Heart left ventricle (tissue), 16 donors: Measurements from ENCODE around the gene SIAH3. TPM values are rescaled to one million over a fixed set of nuclear protein-coding genes. Genes with fewer than 3 reads are reported as not detected.
"Not testable (repeated sequence)": the region's sequence is repeated elsewhere in the genome, so short reads cannot be mapped to it uniquely, and the experiment has no call there.

Experiments
- ATAC-seq, 4 donors: fragments of 200-7000 bp; cut with Tn5 transposase; one replicate each; pipeline ENCODE4 v1.9.1; 2020 to 2022; ENCODE audit warnings: moderate library complexity in 4 of 4, mild to moderate bottlenecking in 3 of 4, moderate number of reproducible peaks in 1 of 4
- DNase-seq, 5 donors: peaks; one replicate each; pipeline ENCODE4 v3.0.0-alpha.2; 2020
- H3K27ac ChIP-seq, 12 donors: fragments of 200-600 bp; sonication (generic) in 4 of 12; one replicate each; pipeline versions ENCODE4 v1.5.0 to v1.8.0; 2016 to 2022; ENCODE audit warnings: mild to moderate bottlenecking in 2 of 12
- H3K27me3 ChIP-seq, 9 donors: fragments of 200-600 bp; sonication (generic) in 2 of 9; one replicate each; pipeline versions ENCODE4 v1.5.1 to v1.8.0; 2016 to 2022; ENCODE audit warnings: mild to moderate bottlenecking in 3 of 9
- H3K36me3 ChIP-seq, 9 donors: fragments of 200-600 bp; sonication (generic) in 2 of 9; one replicate each; pipeline versions ENCODE4 v1.5.0 to v1.8.0; 2018 to 2022; ENCODE audit warnings: mild to moderate bottlenecking in 2 of 9
- H3K4me1 ChIP-seq, 12 donors: fragments of 200-600 bp; sonication (generic) in 4 of 12; one replicate each; pipeline versions ENCODE4 v1.5.0 to v1.8.0; 2016 to 2022; ENCODE audit warnings: mild to moderate bottlenecking in 3 of 12
- H3K4me3 ChIP-seq, 12 donors: fragments of 200-600 bp; sonication (generic) in 4 of 12; one replicate each; pipeline versions ENCODE4 v1.5.0 to v1.8.0; 2017 to 2022; ENCODE audit warnings: mild to moderate bottlenecking in 9 of 12, moderate library complexity in 4 of 12
- H3K9me3 ChIP-seq, 12 donors: fragments of 200-600 bp; sonication (generic) in 4 of 12; one replicate each; pipeline versions ENCODE4 v1.5.0 to v1.8.0; 2016 to 2022; ENCODE audit warnings: mild to moderate bottlenecking in 1 of 12
- CTCF ChIP-seq, 12 donors: fragments of 200-600 bp; sonication (generic) in 4 of 12; IDR thresholded peaks; one replicate each; pipeline versions ENCODE4 v1.5.0 to v1.8.0; 2018 to 2022; ENCODE audit warnings: antibody characterized with exemption in 12 of 12, mild to moderate bottlenecking in 5 of 12
- POLR2A ChIP-seq, 2 donors: fragments of 450-650 bp; IDR thresholded peaks; one replicate each; pipeline ENCODE4 v1.6.1; 2017; ENCODE audit warnings: antibody characterized with exemption in 2 of 2, mild to moderate bottlenecking in 2 of 2, moderate library complexity in 2 of 2
- WGBS, 4 donors: extraction: QIAGEN DNeasy Blood & Tissue Kit in 2 of 4; methylation state at CpG; one replicate each; pipeline versions ENCODE4 v1.1.5 to v1.1.7; 2013 to 2018; 5-methylcytosine and 5-hydroxymethylcytosine counted together
- intact Hi-C, 10 donors: fragments of 100-400 bp; cut with DNase I; formaldehyde crosslinking; loops; one replicate each; pipeline versions ENCODE4 v1.11.1 to v1.14.2; 2022
- polyA plus RNA-seq, 2 donors: library from polyadenylated mRNA; stranded (reverse); fragments of 200-250 nt; gene quantifications; one replicate each; pipeline ENCODE4 v1.2.3, GENCODE V29; 2013
- total RNA-seq, 9 donors: library from RNA; depleted of rRNA in 2 of 9; stranded (reverse); fragments of >200 nt in 2 of 9; fragmentation: NEBNext Ultra II Directional in 3 of 9; extraction: Animal tissue kit (Norgen Biotek cat#: 25700) in 3 of 9; gene quantifications; one replicate each; pipeline versions ENCODE4 v1.1.0 to v1.2.4, GENCODE V29; 2016 to 2023
- donor health status: ischemic (EF 13 %, LVEDD 7.1; RV severe dilation, severe dysfunction).
- donor health status: healthy with polysubstance abuse.
- donor health status: DM: no; HTN: yes; CAD: no.
- donor health status: DM: no; HTN: no; CAD: no.
- donor health status: ischemic (EF 25% LVEDD 6.9; RV normal size, moderate dysfunction).
- donor health status: ischemic (EF 25% LVEDD 5.7; RV mildly dilated, moderate dysfunction).
- donor health status: healthy.
- donor health status: DM: yes; HTN: yes; CAD: no.
- donor health status: ischemic (EF 35%, LVEDD 5.7; RV mildly dilated, moderate dysfunction).
- donor health status: nonischemic (EF 11% LVEDD 7.7; RV severe dilation, severe dysfunction).
- donor health status: DM: yes; HTN: yes; CAD: no.
- donor health status: PGD.
- donor health status: ischemic (EF 29% LVEDD 5.4; RV normal size, mild dysfunction).
- donor health status: nonischemic (EF 23%, LVEDD 6.1; RV moderate dilation, normal function).

Gene SIAH3
- total and polyA plus RNA-seq, 11 donors, result 0.05 to 0.18 (median 0.07) TPM; not detected in 8

GRCh38 chr13:45763419-45763818, 88.1 kb downstream of the SIAH3 start:
- no peaks in the 10 kb centered on the region for H3K4me1 ChIP-seq
- no peak for ATAC-seq
- H3K36me3 ChIP-seq, result no peaks in the 10 kb centered on the region
- peaks cover 0 to 6% (median 0%) of the 10 kb centered on the region in 12 donors for H3K9me3 ChIP-seq
- DNase-seq, result no peak
- 71 to 89% (median 82%) methylated on average over 4 of the region's 4 CpGs for WGBS, 4 donors
- no peak overlapping the region for H3K27ac ChIP-seq
- no peak overlapping the region for H3K4me3 ChIP-seq
- intact Hi-C loops, result no loop called here
- TF ChIP-seq POLR2A (IDR thresholded peaks at IDR 0.05) (no peak), CTCF (IDR thresholded peaks at IDR 0.05) (no peak)
- H3K27me3 ChIP-seq, result peaks cover 0 to 5% (median 0%) of the 10 kb centered on the region in 9 donors

GRCh38 chr13:45757589-45757988, 94.0 kb downstream of the SIAH3 start:
- ATAC-seq, H3K4me3 ChIP-seq, intact Hi-C loops, H3K27me3 ChIP-seq, DNase-seq, H3K36me3 ChIP-seq, H3K27ac ChIP-seq, H3K4me1 ChIP-seq: not testable (repeated sequence)
- WGBS, 4 donors, result 65 to 78% (median 70%) methylated on average over 3 of the region's 3 CpGs
- peaks cover 0 to 26% (median 11%) of the 10 kb centered on the region in 12 donors for H3K9me3 ChIP-seq

- H3K36me3 ChIP-seq, DNase-seq, H3K27me3 ChIP-seq, intact Hi-C loops, H3K4me3 ChIP-seq, ATAC-seq, H3K4me1 ChIP-seq, H3K27ac ChIP-seq: not testable (repeated sequence)
- H3K9me3 ChIP-seq, result peaks cover 0 to 26% (median 11%) of the 10 kb centered on the region in 12 donors
- 82 to 95% (median 93%) methylated on average over 1 of the region's 1 CpG for WGBS, 4 donors
Observed at GRCh38 chr13:45756498-45756897, 95.1 kb downstream of the SIAH3 start.

- TF ChIP-seq CTCF (IDR thresholded peaks at IDR 0.05) (no peak), POLR2A (IDR thresholded peaks at IDR 0.05) (no peak)
- no peaks in the 10 kb centered on the region for H3K36me3 ChIP-seq
Observed at GRCh38 chr13:45752510-45752909, 99.0 kb downstream of the SIAH3 start.

GRCh38 chr13:45751885-45752284, 99.7 kb downstream of the SIAH3 start:
- DNase-seq, result no peak
- Histone ChIP-seq H3K9me3 (peaks cover 0 to 5% (median 0%) of the 10 kb centered on the region in 12 donors), H3K4me3 (no peak overlapping the region), H3K36me3 (no peaks in the 10 kb centered on the region), H3K27me3 (no peaks in the 10 kb centered on the region), H3K27ac (no peak overlapping the region), H3K4me1 (peaks cover 0 to 11% (median 0%) of the 10 kb centered on the region in 12 donors)
- intact Hi-C loops, result no loop called here
- TF ChIP-seq CTCF (IDR thresholded peaks at IDR 0.05) (no peak), POLR2A (IDR thresholded peaks at IDR 0.05) (no peak)
- ATAC-seq, result no peak

More at GRCh38 chr13:45752510-45752909, 99.0 kb downstream of the SIAH3 start:
- ATAC-seq, result no peak
- 54 to 77% (median 69%) methylated on average over 1 of the region's 1 CpG for WGBS, 4 donors
- Histone ChIP-seq H3K4me3 (no peak overlapping the region), H3K4me1 (peaks cover 0 to 11% (median 0%) of the 10 kb centered on the region in 12 donors), H3K9me3 (peaks cover 0 to 11% (median 3%) of the 10 kb centered on the region in 12 donors), H3K27me3 (no peaks in the 10 kb centered on the region), H3K27ac (no peak overlapping the region)
- no peak for DNase-seq
- intact Hi-C loops, result no loop called here
